ENCODE measurements around the gene DICER1.

Gene DICER1

GRCh38 chr14:95045106-95045701 lies 112.1 kb downstream of the DICER1 start:
- in situ Hi-C loops (cut with MboI; ENCODE audit: low pct_unique_long_range_greater_than_20kb, low sequenced_read_pairs, unreplicated experiment): no loop called here
- no peak for DNase-seq (ENCODE audit: low spot score)
- TF ChIP-seq CTCF (IDR thresholded peaks at IDR 0.05; ENCODE audit: extremely low read depth, insufficient read depth, missing control alignments): no peak

- in situ Hi-C loops (cut with MboI; ENCODE audit: low pct_unique_long_range_greater_than_20kb, low sequenced_read_pairs, unreplicated experiment): no loop called here
- TF ChIP-seq CTCF (IDR thresholded peaks at IDR 0.05; ENCODE audit: extremely low read depth, insufficient read depth, missing control alignments): no peak
- DNase-seq (ENCODE audit: low spot score): no peak
These were observed 112.7 kb downstream of the DICER1 start for GRCh38 chr14:95044463-95045105.

GRCh38 chr14:95043732-95044462 lies 113.4 kb downstream of the DICER1 start:
- DNase-seq (ENCODE audit: low spot score): no peak
- in situ Hi-C loops (cut with MboI; ENCODE audit: low pct_unique_long_range_greater_than_20kb, low sequenced_read_pairs, unreplicated experiment): no loop called here
- no peak for TF ChIP-seq CTCF (IDR thresholded peaks at IDR 0.05; ENCODE audit: extremely low read depth, insufficient read depth, missing control alignments)

GRCh38 chr14:95043314-95043713 lies 114.0 kb downstream of the DICER1 start:
- in situ Hi-C loops (cut with MboI; ENCODE audit: low pct_unique_long_range_greater_than_20kb, low sequenced_read_pairs, unreplicated experiment): no loop called here
- TF ChIP-seq CTCF (IDR thresholded peaks at IDR 0.05; ENCODE audit: extremely low read depth, insufficient read depth, missing control alignments): no peak
- no peak for DNase-seq (ENCODE audit: low spot score)

- no peak for DNase-seq (ENCODE audit: low spot score)
- in situ Hi-C loops (cut with MboI; ENCODE audit: low pct_unique_long_range_greater_than_20kb, low sequenced_read_pairs, unreplicated experiment): no loop called here
- no peak for TF ChIP-seq CTCF (IDR thresholded peaks at IDR 0.05; ENCODE audit: extremely low read depth, insufficient read depth, missing control alignments)
These were observed 115.8 kb downstream of the DICER1 start for GRCh38 chr14:95041477-95042020.

GRCh38 chr14:95040708-95041476 lies 116.4 kb downstream of the DICER1 start:
- DNase-seq (ENCODE audit: low spot score): no peak
- TF ChIP-seq CTCF (IDR thresholded peaks at IDR 0.05; ENCODE audit: extremely low read depth, insufficient read depth, missing control alignments): no peak
- in situ Hi-C loops (cut with MboI; ENCODE audit: low pct_unique_long_range_greater_than_20kb, low sequenced_read_pairs, unreplicated experiment): no loop called here
